ENCODE results near the gene CIDEC.

Gene CIDEC, protein sequence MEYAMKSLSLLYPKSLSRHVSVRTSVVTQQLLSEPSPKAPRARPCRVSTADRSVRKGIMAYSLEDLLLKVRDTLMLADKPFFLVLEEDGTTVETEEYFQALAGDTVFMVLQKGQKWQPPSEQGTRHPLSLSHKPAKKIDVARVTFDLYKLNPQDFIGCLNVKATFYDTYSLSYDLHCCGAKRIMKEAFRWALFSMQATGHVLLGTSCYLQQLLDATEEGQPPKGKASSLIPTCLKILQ

DNA sequence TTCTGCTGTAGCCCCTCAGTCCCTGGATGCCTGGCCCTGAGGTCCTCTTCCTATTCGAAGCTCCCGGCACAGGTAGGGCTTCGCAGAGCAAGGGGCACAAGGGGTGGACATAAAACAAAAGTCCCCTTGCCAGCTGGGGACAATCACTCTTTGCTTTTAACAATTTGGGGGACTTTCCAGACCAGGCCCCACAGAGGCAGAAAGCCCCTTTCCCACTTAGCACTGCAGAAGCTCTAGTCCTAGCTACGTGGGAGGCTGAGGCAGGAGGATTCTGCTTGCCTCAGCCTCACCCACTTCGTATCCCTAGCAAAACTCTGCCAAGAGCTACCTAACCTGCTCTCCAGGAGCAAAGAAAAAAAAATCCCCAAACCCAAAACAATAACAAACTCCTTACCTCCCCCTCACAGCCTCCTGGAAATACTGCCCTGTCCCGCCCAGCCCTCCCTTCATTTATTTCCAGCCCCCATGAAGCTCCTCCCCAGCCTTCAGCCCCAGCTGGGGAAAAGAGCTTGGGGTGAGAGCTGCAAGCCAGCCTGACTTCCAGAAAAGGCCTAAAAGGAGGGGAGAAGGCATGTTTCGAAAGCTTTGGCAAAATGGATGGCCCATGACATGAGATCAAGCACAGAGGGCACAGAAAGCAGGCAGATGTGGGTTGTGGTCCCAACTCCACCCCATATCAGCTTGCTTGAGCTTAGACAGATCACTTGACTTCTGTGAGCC is at the start of gene CIDEC:
CIDEC (minus strand) TSS at position 424 of the 720 bp plus-strand sequence. CDS start 1,767 bp downstream, outside the sequence.
- no peak for DNase-seq

DNA sequence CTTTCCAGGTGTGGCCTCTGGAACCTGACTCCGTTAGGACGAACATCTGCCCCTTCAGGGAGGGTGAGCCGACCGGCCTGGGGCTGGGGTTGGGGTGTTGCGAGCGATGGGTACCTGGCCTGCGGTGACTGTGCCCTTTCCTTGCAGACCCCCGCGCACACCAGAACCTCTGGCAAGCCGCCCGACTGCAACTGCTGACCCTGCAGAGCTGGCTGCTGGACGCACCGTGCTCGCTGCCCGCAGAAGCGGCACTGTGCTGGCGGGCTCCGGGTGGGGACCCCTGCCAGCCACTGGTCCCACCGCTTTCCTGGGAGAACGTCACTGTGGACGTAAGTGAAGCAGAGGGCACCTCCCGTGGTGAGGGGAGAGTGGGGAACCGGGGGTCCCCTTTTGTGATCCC is 48.1 kb upstream of the CIDEC start:
- no peak for DNase-seq

DNA sequence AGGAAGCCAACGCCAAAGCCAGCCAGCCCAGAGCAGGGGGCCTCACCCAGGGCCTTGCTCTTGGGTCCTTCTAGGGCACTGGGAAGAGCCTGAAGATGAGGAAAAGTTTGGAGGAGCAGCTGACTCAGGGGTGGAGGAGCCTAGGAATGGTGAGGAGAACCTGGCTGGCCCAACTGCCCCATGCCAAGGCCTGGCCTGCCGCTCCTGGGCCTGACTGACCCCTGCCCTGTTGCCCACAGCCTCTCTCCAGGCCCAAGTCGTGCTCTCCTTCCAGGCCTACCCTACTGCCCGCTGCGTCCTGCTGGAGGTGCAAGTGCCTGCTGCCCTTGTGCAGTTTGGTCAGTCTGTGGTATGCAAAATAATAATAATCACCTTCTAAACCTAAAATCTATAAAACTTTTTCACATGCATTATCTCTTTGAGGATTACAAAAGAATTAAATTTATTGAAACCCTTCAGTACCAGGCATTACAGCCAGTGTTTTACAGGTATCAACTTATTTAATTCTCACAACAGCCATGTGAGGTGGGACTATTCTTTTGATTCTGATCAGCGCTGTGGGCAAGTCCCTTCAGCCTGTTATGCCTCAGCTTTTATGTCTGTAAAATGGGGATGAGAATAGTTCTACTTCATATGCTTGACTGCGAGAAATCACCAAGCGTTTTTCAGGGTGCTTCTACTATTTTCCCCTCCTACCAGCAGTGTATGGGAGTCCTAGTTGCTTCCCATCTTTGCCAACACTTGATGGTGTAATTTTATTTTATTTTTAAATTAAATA is 38.4 kb upstream of the CIDEC start:
- no peak for DNase-seq

DNA sequence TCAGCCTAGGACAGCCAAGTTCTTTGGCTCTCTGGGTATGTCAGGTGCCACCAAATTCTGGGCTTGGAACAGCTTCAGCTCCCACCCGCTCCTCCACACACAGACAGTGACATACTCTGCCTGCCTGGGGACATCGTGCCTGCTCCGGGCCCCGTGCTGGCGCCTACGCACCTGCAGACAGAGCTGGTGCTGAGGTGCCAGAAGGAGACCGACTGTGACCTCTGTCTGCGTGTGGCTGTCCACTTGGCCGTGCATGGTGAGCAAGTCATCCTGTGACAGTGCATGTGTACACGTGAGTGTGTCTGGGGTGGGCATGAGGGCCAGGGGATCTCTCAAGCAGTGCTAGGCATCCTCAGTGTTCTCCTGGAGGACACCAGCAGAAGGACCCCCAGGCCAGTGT is 37.8 kb upstream of the CIDEC start:
- no peak for DNase-seq

DNA sequence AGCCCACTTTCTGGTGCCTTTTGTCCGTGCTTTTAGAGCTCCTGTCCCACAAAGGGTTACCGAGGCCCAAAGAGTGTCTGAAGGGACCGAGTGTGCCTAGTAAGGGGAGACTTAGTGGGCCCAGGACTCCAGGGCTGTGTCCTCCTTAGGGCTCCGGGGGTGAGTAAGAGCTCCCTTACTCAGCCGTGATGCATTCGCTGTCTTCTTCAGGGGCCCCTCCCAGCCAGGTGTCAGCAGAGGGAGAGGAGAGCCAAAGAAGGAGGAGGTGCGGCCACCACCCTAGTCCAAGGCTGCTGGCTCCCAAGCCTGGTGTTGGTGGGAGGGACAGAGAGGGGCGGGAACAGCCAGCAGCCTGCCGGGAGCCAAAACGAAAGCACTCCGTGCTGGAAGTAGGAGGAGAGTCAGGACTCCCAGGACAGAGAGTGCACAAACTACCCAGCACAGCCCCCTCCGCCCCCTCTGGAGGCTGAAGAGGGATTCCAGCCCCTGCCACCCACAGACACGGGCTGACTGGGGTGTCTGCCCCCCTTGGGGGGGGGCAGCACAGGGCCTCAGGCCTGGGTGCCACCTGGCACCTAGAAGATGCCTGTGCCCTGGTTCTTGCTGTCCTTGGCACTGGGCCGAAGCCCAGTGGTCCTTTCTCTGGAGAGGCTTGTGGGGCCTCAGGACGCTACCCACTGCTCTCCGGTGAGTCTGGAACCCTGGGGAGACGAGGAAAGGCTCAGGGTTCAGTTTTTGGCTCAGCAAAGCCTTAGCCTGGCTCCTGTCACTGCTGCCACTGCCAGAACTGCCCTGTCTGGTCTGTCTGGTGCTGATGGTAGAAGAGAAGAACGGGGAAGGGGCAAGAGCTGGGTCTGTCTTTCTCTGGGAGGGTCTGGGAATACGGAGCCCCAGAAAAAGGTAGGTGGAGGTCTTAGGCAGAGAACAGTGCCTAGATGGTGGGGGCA is 37.0 kb upstream of the CIDEC start, which contains the start of gene IL17RC:
IL17RC (plus strand) TSS at position 365 of the 947 bp plus-strand sequence; CDS start at position 583, 218 bp downstream.
- DNase-seq, result peak; percentile 27 to 53

DNA sequence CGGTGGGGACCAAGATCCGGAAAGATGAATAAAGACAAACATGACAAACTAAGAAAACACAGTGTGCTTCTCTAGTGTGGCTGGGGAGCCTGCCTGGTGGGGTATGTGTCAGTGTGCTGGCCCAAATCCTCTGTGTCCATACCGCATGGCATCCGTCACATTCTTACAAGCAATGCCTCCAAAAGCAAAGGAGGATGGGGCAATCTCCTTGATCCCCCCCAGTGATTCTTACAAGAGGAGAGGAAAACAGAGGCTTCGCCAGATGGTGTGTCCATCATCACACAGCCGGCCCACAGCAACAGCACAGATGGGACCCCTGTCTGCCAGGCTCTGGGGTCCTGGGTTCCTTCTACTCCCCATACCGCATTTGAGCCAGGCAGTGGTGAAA is 36.3 kb upstream of the CIDEC start:
- no peak for DNase-seq

DNA sequence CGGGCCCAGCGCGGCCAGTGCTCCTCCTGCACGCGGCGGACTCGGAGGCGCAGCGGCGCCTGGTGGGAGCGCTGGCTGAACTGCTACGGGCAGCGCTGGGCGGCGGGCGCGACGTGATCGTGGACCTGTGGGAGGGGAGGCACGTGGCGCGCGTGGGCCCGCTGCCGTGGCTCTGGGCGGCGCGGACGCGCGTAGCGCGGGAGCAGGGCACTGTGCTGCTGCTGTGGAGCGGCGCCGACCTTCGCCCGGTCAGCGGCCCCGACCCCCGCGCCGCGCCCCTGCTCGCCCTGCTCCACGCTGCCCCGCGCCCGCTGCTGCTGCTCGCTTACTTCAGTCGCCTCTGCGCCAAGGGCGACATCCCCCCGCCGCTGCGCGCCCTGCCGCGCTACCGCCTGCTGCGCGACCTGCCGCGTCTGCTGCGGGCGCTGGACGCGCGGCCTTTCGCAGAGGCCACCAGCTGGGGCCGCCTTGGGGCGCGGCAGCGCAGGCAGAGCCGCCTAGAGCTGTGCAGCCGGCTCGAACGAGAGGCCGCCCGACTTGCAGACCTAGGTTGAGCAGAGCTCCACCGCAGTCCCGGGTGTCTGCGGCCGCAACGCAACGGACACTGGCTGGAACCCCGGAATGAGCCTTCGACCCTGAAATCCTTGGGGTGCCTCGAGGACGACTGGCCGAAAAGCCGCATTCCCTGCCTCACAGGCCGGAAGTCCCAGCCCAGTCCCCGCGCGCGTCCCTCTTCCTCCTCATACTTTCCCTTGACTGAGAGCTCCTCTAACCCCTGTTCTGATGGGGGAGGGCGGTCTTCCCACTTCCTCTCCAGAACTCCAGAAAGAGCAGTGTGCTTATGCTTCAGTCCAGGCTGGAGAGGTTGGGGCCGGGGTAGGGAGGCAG is 35.4 kb upstream of the CIDEC start:
- DNase-seq, result peak; percentile 20 to 28

DNA sequence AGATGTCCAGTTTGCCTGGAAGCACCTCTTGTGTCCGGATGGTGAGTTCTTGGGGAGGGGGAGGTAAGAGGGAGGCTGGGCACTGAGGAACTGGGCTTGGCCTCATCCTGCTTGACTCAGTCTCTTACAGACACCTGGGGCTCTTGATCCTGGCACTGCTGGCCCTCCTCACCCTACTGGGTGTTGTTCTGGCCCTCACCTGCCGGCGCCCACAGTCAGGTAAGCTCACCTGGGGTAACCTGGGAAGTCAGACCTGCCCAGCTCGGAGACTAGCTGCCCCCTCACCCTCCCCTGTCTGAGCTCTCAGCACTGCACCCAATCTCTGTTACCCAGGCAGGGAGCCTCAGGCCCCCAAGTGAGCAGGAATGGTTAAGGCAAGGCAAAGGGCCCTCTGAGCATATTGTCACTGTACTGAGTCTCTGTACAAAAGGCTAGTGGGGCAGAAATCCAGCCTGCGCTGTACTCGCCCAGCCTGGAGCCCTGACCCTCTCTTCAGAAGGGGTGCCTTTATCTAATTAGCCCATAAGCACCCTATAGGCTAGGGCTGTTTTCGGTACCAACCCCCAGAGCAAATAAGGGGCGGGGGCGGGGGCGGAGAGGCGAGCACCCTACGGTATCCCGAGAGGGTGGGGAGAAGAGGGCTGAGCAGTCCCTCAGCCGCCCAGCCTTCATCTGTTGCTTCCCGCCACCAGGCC is 34.7 kb upstream of the CIDEC start:
- DNase-seq, result no peak

DNA sequence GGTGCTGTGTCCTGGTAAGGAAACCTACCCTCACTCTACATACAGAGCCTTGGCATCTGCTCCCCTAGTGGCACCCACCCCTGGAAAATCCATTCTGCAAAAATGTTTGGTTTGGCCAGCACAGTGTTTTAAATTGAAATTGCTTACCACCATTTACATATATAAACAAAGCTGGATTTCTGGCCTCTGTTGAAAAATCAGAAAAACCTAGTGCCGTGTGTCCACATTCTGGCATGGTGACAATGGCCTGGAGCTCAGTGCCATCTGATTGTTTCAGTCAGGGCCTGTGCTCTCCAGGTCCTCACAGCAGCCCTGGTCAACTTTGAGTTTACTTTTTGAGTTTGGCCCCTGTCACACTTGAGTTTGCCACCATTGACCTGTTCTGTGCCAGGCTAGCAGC is 34.0 kb upstream of the CIDEC start:
- DNase-seq, result no peak

DNA sequence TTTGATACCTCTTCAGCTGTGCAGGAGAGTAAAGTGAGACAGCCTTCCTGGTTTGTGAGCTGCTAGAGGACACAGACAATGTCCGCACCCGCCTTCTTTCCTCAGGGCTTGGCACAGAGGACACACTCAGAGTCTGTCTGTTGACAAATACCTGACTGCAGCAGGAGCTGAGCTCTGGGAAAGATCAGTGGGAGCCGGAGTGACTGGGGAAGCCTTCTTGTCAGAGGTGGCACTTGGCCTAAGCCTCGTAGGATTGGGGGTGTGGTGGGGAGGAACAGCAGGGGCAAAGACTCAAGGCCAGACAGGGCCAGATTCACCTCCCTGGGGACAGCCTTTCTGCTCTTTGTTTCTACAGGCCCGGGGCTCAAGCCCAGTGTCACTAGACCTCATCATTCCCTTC is 33.5 kb upstream of the CIDEC start:
- no peak for DNase-seq

DNA sequence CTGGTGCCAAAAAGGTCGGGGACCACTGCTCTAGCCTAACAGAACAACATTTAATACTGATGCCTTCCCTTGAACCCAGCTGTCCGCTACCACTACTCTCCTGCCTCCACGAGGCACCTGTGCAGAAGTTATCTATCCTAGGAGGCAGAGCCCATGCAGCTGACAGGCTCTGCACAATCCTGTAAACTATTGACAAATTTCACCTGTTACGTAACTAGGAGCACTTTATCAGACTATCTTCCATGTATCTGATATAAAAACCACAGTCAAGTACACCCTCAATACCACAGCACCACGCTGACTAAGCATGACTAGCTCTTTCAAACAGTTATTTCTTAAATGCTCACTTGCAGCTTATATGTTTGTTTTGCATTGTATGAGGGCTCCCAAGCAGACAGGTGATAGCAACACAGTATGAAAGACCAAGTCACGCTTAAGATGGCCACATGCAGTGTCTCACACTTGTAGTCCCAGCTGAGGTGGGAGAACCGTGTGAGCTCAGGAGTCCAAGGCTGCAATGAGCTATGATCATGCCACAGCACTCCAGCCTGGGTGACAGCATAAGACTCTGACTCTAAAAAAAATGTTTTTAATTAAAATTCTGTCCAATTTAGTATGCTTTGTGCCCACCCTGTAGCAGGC is 32.4 kb upstream of the CIDEC start:
- peak in 1 of 2 donors; percentile 35 for DNase-seq

DNA sequence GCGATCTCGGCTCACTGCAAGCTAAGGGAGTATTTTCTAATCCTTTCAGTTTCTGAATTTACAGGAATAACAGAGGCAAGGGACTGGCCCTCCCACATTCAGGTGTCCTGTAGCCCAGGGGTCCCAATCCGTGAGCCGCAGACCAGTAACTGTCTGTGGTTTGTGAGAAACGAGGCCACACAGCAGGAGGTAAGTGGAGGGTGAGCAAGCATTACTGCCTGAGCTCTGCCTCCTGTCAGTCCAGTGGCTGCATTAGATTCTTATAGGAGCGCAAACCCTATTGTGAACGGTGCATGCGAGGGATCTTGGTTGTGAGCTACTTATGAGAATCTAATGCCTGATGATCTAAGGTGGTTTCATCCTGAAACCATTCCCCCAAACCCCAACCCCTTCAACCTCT is 31.8 kb upstream of the CIDEC start:
- DNase-seq, result no peak

DNA sequence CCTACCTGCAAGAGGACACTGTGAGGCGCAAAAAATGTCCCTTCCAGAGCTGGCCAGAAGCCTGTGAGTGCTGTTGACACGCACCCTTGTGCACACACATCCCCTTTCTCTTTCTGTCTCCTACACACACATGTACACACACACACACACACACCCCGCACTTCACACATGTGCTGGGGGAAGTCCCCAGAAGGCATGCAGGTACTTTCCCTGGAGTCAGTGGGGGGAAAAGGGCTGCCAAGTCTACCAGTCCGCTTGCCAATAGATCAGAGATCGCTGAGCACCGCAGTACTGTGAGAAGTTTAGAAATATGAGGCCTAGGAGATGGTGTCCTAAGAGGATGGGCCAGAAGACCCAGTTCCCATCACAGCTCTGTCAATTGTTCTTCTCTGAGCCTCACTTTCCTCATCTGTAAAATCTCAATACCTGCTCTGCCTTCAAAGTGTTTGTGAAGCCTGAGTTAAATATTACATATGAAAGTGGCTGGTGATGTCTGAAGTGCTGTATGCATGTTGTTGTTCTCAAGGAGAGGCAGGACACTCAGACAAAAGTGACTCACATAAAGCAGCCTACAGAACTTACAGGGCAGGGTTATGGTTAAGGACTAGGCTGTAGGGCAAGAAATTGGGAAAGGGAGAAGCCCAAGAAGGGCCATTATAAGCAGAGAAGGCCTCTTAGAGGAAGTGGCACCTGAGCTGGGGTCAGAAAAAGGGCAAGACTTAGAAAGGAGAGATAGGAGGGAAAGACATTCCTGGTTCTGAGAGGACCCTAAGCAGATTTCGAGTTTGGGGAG is 29.4 kb upstream of the CIDEC start:
- DNase-seq, result no peak

DNA sequence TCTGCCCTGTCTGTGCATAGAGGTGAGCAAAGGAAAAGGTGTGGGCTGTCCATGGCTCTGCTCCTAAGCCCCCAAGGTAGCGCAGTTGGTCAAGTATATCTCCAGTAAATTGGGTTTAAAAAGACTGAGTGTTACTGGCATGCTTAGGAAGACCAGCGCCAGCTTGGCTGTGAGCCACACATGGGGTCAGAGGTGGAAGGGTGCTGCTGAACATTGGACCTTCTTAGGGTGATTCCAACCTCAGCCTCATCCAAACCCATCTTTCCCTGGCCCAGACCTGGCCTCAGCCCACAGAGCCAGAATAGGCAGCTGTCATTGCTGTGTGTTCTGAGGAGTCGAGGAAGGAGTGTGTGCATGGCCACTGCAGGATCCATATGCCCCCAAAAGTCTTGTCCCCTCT is 28.2 kb upstream of the CIDEC start:
- DNase-seq, result no peak

DNA sequence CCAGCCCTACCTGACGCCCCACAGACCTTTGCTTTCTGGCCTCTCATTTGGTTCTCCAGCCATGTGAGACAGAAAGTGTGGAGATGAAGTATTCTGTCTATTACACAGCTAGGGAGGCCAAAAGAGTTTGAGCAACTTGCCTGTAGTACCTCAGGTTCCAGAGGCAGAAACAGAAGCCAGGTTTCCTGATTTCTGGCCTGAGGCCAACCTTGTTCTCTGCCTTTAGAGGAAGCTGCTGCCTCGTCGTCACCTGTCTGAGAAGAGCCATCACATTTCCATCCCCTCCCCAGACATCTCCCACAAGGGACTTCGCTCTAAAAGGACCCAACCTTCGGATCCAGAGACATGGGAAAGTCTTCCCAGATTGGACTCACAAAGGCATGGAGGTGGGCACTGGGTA is 26.4 kb upstream of the CIDEC start:
- DNase-seq, result no peak

DNA sequence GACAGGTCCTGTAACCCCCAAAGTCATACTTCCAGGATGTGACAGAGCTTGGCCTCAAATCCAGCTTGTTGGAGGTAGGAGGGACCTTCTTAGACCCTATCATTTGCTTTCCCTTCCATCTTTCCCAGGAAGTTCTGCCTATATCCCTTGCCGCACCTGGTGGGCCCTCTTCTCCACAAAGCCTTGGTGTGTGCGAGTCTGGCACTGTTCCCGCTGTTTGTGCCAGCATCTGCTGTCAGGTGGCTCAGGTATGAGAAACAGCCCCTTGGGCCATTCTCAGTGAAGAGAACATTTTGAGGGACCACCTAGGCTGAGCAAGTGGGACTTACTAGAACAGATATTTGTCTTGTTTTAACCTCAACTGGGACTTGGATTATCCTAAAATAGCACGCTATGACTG is 23.9 kb upstream of the CIDEC start:
- DNase-seq, result no peak

DNA sequence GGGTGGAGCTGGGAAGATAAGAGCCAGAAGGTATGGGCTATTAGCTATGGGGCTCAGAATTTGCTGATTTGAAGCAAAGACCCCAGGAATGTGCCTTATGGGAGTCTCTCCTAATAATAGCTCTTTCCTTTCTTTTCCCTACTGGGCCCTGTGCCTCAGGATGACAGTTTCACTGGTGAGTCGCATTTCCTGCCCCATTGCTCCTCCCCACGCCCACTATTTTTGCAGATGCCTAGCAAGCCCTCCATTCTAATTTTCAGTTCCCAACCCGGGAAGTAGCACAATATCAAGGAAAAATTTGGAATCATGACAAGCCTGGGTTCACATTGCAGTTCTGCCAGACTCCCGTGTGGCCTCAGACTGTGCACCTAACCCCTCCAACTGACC is 23.2 kb upstream of the CIDEC start:
- peak in 1 of 2 donors; percentile 8 for DNase-seq

DNA sequence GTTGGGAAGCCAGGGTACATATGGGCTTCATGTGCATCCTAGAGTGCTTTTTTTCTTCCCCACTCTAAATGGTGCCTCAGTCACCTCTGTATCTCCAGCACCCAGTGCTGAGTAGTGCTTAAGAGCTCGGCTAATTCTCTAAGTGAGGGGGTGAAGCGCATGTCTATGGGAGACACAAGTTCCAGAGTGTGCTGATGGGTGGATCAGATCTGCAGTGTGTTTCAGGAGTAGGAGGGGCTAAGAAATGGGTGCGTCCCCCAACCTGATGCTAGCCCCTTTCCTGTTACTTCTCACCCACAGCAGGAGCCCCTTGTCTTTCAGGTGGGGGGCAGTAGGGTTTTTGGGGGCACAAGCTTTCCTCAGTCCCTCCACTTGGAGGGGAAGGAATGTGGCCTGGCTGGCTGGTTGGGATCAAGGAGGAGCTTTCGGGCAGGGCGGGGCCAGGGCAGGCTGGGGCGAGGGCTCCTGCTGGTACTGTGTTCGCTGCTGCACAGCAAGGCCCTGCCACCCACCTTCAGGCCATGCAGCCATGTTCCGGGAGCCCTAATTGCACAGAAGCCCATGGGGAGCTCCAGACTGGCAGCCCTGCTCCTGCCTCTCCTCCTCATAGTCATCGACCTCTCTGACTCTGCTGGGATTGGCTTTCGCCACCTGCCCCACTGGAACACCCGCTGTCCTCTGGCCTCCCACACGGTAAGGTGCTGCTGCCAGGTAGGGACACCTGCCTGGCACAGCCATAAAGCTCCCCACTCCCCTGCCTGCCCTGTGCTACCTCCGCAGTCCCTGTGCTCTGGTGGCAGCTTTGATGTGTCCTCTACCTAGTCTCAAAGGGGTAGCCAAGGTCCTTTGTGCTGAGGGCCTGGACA is 22.6 kb upstream of the CIDEC start, which contains the start of gene IL17RE:
IL17RE (plus strand) TSS at position 477 of the 866 bp plus-strand sequence; CDS start at position 562, 85 bp downstream.
- DNase-seq, result no peak
